Spinal cord (tissue), 10 donors: ENCODE data around the gene SRP9. TPM values are rescaled to one million over a fixed set of nuclear protein-coding genes. Genes with fewer than 3 reads are reported as not detected.
"Not testable (repeated sequence)": the region's sequence is repeated elsewhere in the genome, so short reads cannot be mapped to it uniquely, and the experiment has no call there.

Experiments
- DNase-seq, 6 donors: peaks; one replicate each; pipeline versions ENCODE4 v3.0.0 to v3.0.0-alpha.2; 2013 to 2015; ENCODE audit warnings: low spot score in 6 of 6, low read depth in 4 of 6
- H3K27ac ChIP-seq: one replicate; pipeline ENCODE4 v1.5.1; 2013; ENCODE audit warnings: low read depth, low read length, control low read depth
- H3K27me3 ChIP-seq: one replicate; pipeline ENCODE4 v1.6.1; 2013; ENCODE audit warnings: low read length; ENCODE audit not compliant: control insufficient read depth, insufficient read depth
- H3K36me3 ChIP-seq: one replicate; pipeline ENCODE4 v1.6.1; 2013; ENCODE audit warnings: low read length; ENCODE audit not compliant: control insufficient read depth, insufficient read depth
- H3K4me1 ChIP-seq: one replicate; pipeline ENCODE4 v1.6.1; 2013; ENCODE audit warnings: low read length; ENCODE audit not compliant: control insufficient read depth, insufficient read depth
- H3K4me3 ChIP-seq: one replicate; pipeline ENCODE4 v1.5.1; 2013; ENCODE audit warnings: low read depth, low read length, control low read depth
- H3K9me3 ChIP-seq: one replicate; pipeline ENCODE4 v1.6.1; 2013; ENCODE audit warnings: low read length; ENCODE audit not compliant: control insufficient read depth, insufficient read depth
- WGBS: methylation state at CpG from one replicate; pipeline ENCODE4 v1.1.5; 2013; ENCODE audit warnings: missing lambda C conversion rate; ENCODE audit not compliant: insufficient coverage; 5-methylcytosine and 5-hydroxymethylcytosine counted together
- polyA plus RNA-seq, 2 donors: library from polyadenylated mRNA; unstranded; fragments of 120-200 nt; gene quantifications; one replicate each; pipeline ENCODE4 v1.2.1, GENCODE V29; 2013; ENCODE audit not compliant: insufficient read length in 2 of 2
- total RNA-seq, 2 donors: library from RNA; depleted of rRNA in 1 of 2; stranded (reverse); fragments of 120-200 nt in 1 of 2; fragments of >200 nt in 1 of 2; gene quantifications; one replicate each; pipeline versions ENCODE4 v1.2.3 to v1.2.4, GENCODE V29; 2013 to 2014
- donor health status: healthy.

The SRP9 gene
- total and polyA plus RNA-seq, 4 donors = 275 to 427 (median 361) TPM

GRCh38 chr1:225772323-225772768 is 5.3 kb upstream of the SRP9 start:
- no peaks in the 10 kb centered on the region for H3K9me3 ChIP-seq
- H3K36me3 ChIP-seq = no peaks in the 10 kb centered on the region
- H3K4me3 ChIP-seq = no peak overlapping the region
- H3K27ac ChIP-seq = peak overlapping the region; percentile 3
- H3K27me3 ChIP-seq = no peaks in the 10 kb centered on the region
- DNase-seq = peak in 2 of 6 donors; percentile 91 to 92
- WGBS = 5% methylated on average over 4 of the region's 5 CpGs
- peaks cover 27% of the 10 kb centered on the region for H3K4me1 ChIP-seq

- Histone ChIP-seq H3K4me1 (peaks cover 23% of the 10 kb centered on the region), H3K36me3 (no peaks in the 10 kb centered on the region), H3K9me3 (no peaks in the 10 kb centered on the region), H3K27ac (no peak overlapping the region), H3K27me3 (no peaks in the 10 kb centered on the region), H3K4me3 (no peak overlapping the region)
- 83% methylated on average over 3 of the region's 4 CpGs for WGBS
- DNase-seq = no peak
These were observed 4.8 kb upstream of the SRP9 start for GRCh38 chr1:225772848-225773247.

- 25% methylated on average over 1 of the region's 3 CpGs for WGBS
- H3K9me3 ChIP-seq = no peaks in the 10 kb centered on the region
- H3K27me3 ChIP-seq = no peaks in the 10 kb centered on the region
- H3K27ac ChIP-seq = no peak overlapping the region
- DNase-seq = no peak
- H3K36me3 ChIP-seq = no peaks in the 10 kb centered on the region
- H3K4me3 ChIP-seq = no peak overlapping the region
- H3K4me1 ChIP-seq = peaks cover 23% of the 10 kb centered on the region
These were observed 3.1 kb upstream of the SRP9 start for GRCh38 chr1:225774281-225775147.

- Histone ChIP-seq H3K27me3 (no peaks in the 10 kb centered on the region), H3K36me3 (no peaks in the 10 kb centered on the region), H3K4me3 (no peak overlapping the region), H3K9me3 (no peaks in the 10 kb centered on the region), H3K27ac (no peak overlapping the region), H3K4me1 (peaks cover 18% of the 10 kb centered on the region)
- DNase-seq = no peak
- WGBS = no CpG with 5 or more reads among the region's 4 CpGs
These were observed 1.3 kb upstream of the SRP9 start for GRCh38 chr1:225776294-225776693.

- no peak for DNase-seq
- Histone ChIP-seq H3K36me3 (no peaks in the 10 kb centered on the region), H3K9me3 (no peaks in the 10 kb centered on the region), H3K4me3 (peak overlapping the region; percentile 97), H3K27ac (peak overlapping the region; percentile 97), H3K4me1 (peaks cover 18% of the 10 kb centered on the region), H3K27me3 (no peaks in the 10 kb centered on the region)
- 8% methylated on average over 13 of the region's 18 CpGs for WGBS
These were observed 506 bp upstream of the SRP9 start for GRCh38 chr1:225777058-225777582.

GRCh38 chr1:225778337-225778669 is 677 bp downstream of the SRP9 start:
- no CpG with 5 or more reads among the region's 3 CpGs for WGBS
- DNase-seq = no peak
- no peaks in the 10 kb centered on the region for H3K36me3 ChIP-seq
- peak overlapping the region; percentile 97 for H3K27ac ChIP-seq
- H3K4me1 ChIP-seq = peaks cover 18% of the 10 kb centered on the region
- H3K9me3 ChIP-seq = no peaks in the 10 kb centered on the region
- H3K27me3 ChIP-seq = no peaks in the 10 kb centered on the region
- H3K4me3 ChIP-seq = peak overlapping the region; percentile 97

GRCh38 chr1:225779165-225779564 is 1.5 kb downstream of the SRP9 start:
- peak overlapping the region; percentile 97 for H3K4me3 ChIP-seq
- not testable (repeated sequence) for H3K27ac ChIP-seq, H3K27me3 ChIP-seq

GRCh38 chr1:225780134-225780533 is 2.5 kb downstream of the SRP9 start:
- H3K4me1 ChIP-seq = peaks cover 18% of the 10 kb centered on the region
- no peak overlapping the region for H3K4me3 ChIP-seq

More at GRCh38 chr1:225779165-225779564, 1.5 kb downstream of the SRP9 start:
- H3K36me3 ChIP-seq, DNase-seq, H3K9me3 ChIP-seq: not testable (repeated sequence)
- WGBS = 85% methylated on average over 2 of the region's 13 CpGs
- peaks cover 18% of the 10 kb centered on the region for H3K4me1 ChIP-seq

GRCh38 chr1:225780630-225781029 is 3.0 kb downstream of the SRP9 start:
- WGBS = no CpG with 5 or more reads among the region's 1 CpG
- H3K36me3 ChIP-seq = peaks cover 11% of the 10 kb centered on the region
- H3K27ac ChIP-seq = no peak overlapping the region
- no peak for DNase-seq
- H3K27me3 ChIP-seq = no peaks in the 10 kb centered on the region
- H3K9me3 ChIP-seq = no peaks in the 10 kb centered on the region
- H3K4me3 ChIP-seq = no peak overlapping the region
- peaks cover 18% of the 10 kb centered on the region for H3K4me1 ChIP-seq

More at GRCh38 chr1:225780134-225780533, 2.5 kb downstream of the SRP9 start:
- no CpG with 5 or more reads among the region's 5 CpGs for WGBS
- Histone ChIP-seq H3K27me3 (no peaks in the 10 kb centered on the region), H3K9me3 (no peaks in the 10 kb centered on the region), H3K36me3 (peaks cover 7% of the 10 kb centered on the region), H3K27ac (no peak overlapping the region)
- no peak for DNase-seq

- not testable (repeated sequence) for H3K9me3 ChIP-seq, DNase-seq, H3K4me1 ChIP-seq, H3K27me3 ChIP-seq, H3K27ac ChIP-seq, H3K4me3 ChIP-seq
- no CpG with 5 or more reads among the region's 3 CpGs for WGBS
- H3K36me3 ChIP-seq = peaks cover 36% of the 10 kb centered on the region
These were observed 11.5 kb downstream of the SRP9 start for GRCh38 chr1:225789142-225789541.
